Tibial nerve (tissue), 4 donors: ENCODE measurements around the gene PRKG1.

Experiments used
- EP300 ChIP-seq, 2 donors: sonication (generic); formaldehyde crosslinking; IDR thresholded peaks; one replicate each; pipeline ENCODE4 v1.6.1; 2017; ENCODE audit warnings: antibody characterized with exemption in 2 of 2, mild to moderate bottlenecking in 1 of 2
- POLR2A ChIP-seq, 2 donors: fragments of 450-650 bp; IDR thresholded peaks; one replicate each; pipeline ENCODE4 v1.6.1; 2017; ENCODE audit warnings: antibody characterized with exemption in 2 of 2, mild to moderate bottlenecking in 2 of 2, moderate library complexity in 2 of 2
- TF ChIP-seq, protein P1 (sequence below), 5 experiments: fragments of 200-600 bp in 3 of 5; fragments of 450-650 bp in 2 of 5; sonication (generic) in 3 of 5; IDR thresholded peaks; one replicate each; pipeline ENCODE4 v1.5.1; 2016 to 2019; ENCODE audit warnings: antibody characterized with exemption in 5 of 5, mild to moderate bottlenecking in 3 of 5, moderate library complexity in 2 of 5

DNA sequence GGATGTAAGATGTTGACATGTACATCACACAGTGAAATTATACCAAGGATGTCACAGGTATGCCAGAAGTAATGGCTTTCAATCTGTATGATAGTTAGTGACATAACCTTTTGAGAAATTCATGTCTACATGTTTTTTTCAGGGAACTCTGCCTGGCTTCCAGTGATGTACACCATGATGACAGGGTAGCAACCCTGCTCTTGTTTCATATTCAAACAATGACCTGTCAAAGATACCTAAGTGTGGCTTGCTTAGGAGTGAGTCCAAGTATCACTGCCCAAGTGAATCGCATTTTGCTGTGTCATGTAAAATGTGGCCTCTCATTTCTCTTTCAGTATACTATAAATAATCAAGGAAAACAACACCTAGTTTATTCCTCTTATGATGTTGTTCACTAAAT, 1033.9 kb downstream of the PRKG1 start:
- TF ChIP-seq, protein P1, sequence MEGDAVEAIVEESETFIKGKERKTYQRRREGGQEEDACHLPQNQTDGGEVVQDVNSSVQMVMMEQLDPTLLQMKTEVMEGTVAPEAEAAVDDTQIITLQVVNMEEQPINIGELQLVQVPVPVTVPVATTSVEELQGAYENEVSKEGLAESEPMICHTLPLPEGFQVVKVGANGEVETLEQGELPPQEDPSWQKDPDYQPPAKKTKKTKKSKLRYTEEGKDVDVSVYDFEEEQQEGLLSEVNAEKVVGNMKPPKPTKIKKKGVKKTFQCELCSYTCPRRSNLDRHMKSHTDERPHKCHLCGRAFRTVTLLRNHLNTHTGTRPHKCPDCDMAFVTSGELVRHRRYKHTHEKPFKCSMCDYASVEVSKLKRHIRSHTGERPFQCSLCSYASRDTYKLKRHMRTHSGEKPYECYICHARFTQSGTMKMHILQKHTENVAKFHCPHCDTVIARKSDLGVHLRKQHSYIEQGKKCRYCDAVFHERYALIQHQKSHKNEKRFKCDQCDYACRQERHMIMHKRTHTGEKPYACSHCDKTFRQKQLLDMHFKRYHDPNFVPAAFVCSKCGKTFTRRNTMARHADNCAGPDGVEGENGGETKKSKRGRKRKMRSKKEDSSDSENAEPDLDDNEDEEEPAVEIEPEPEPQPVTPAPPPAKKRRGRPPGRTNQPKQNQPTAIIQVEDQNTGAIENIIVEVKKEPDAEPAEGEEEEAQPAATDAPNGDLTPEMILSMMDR (IDR thresholded peaks at IDR 0.05), result no peak
- TF ChIP-seq POLR2A (IDR thresholded peaks at IDR 0.05) (no peak), EP300 (IDR thresholded peaks at IDR 0.05) (no peak)
